ENCODE measurements around the gene BTBD16.

BTBD16 gene

GRCh38 chr10:122279725-122280141 is 8.6 kb downstream of the BTBD16 start:
- H3K27ac ChIP-seq (ENCODE audit: low read length), result no peak overlapping the region
- H3K36me3 ChIP-seq (ENCODE audit: control insufficient read depth in 1 of 2, insufficient read depth in 2 of 2, low read length in 2 of 2), result no peaks in the 10 kb centered on the region
- no peak overlapping the region for H3K4me3 ChIP-seq (ENCODE audit: low read depth in 1 of 2, low read length in 2 of 2)
- no peaks in the 10 kb centered on the region for H3K27me3 ChIP-seq (ENCODE audit: low read depth, low read length)
- no peaks in the 10 kb centered on the region for H3K9me3 ChIP-seq (ENCODE audit: control insufficient read depth in 1 of 2, low read length in 2 of 2)
- no peaks in the 10 kb centered on the region for H3K4me1 ChIP-seq (ENCODE audit: control insufficient read depth in 1 of 2, insufficient read depth in 2 of 2, low read length in 2 of 2)

GRCh38 chr10:122280156-122280555 is 9.1 kb downstream of the BTBD16 start:
- Histone ChIP-seq H3K9me3 (ENCODE audit: control insufficient read depth in 1 of 2, low read length in 2 of 2) (no peaks in the 10 kb centered on the region), H3K36me3 (ENCODE audit: control insufficient read depth in 1 of 2, insufficient read depth in 2 of 2, low read length in 2 of 2) (no peaks in the 10 kb centered on the region), H3K27ac (ENCODE audit: low read length) (no peak overlapping the region)

GRCh38 chr10:122281018-122281626 is 10.0 kb downstream of the BTBD16 start:
- Histone ChIP-seq H3K36me3 (ENCODE audit: control insufficient read depth in 1 of 2, insufficient read depth in 2 of 2, low read length in 2 of 2) (no peaks in the 10 kb centered on the region), H3K9me3 (ENCODE audit: control insufficient read depth in 1 of 2, low read length in 2 of 2) (no peaks in the 10 kb centered on the region), H3K4me1 (ENCODE audit: control insufficient read depth in 1 of 2, insufficient read depth in 2 of 2, low read length in 2 of 2) (no peaks in the 10 kb centered on the region), H3K27me3 (ENCODE audit: low read depth, low read length) (no peaks in the 10 kb centered on the region), H3K4me3 (ENCODE audit: low read depth in 1 of 2, low read length in 2 of 2) (no peak overlapping the region), H3K27ac (ENCODE audit: low read length) (no peak overlapping the region)

More at GRCh38 chr10:122280156-122280555, 9.1 kb downstream of the BTBD16 start:
- H3K4me3 ChIP-seq (ENCODE audit: low read depth in 1 of 2, low read length in 2 of 2), result no peak overlapping the region
- no peaks in the 10 kb centered on the region for H3K4me1 ChIP-seq (ENCODE audit: control insufficient read depth in 1 of 2, insufficient read depth in 2 of 2, low read length in 2 of 2)
- no peaks in the 10 kb centered on the region for H3K27me3 ChIP-seq (ENCODE audit: low read depth, low read length)

GRCh38 chr10:122281751-122282150 is 10.7 kb downstream of the BTBD16 start:
- no peak overlapping the region for H3K27ac ChIP-seq (ENCODE audit: low read length)
- no peak overlapping the region for H3K4me3 ChIP-seq (ENCODE audit: low read depth in 1 of 2, low read length in 2 of 2)
- H3K27me3 ChIP-seq (ENCODE audit: low read depth, low read length), result no peaks in the 10 kb centered on the region
- no peaks in the 10 kb centered on the region for H3K36me3 ChIP-seq (ENCODE audit: control insufficient read depth in 1 of 2, insufficient read depth in 2 of 2, low read length in 2 of 2)
- H3K9me3 ChIP-seq (ENCODE audit: control insufficient read depth in 1 of 2, low read length in 2 of 2), result no peaks in the 10 kb centered on the region
- H3K4me1 ChIP-seq (ENCODE audit: control insufficient read depth in 1 of 2, insufficient read depth in 2 of 2, low read length in 2 of 2), result no peaks in the 10 kb centered on the region

GRCh38 chr10:122282253-122282671 is 11.2 kb downstream of the BTBD16 start:
- no peaks in the 10 kb centered on the region for H3K9me3 ChIP-seq (ENCODE audit: control insufficient read depth in 1 of 2, low read length in 2 of 2)
- no peaks in the 10 kb centered on the region for H3K4me1 ChIP-seq (ENCODE audit: control insufficient read depth in 1 of 2, insufficient read depth in 2 of 2, low read length in 2 of 2)
- H3K27ac ChIP-seq (ENCODE audit: low read length), result no peak overlapping the region
- H3K36me3 ChIP-seq (ENCODE audit: control insufficient read depth in 1 of 2, insufficient read depth in 2 of 2, low read length in 2 of 2), result no peaks in the 10 kb centered on the region
- no peaks in the 10 kb centered on the region for H3K27me3 ChIP-seq (ENCODE audit: low read depth, low read length)
- H3K4me3 ChIP-seq (ENCODE audit: low read depth in 1 of 2, low read length in 2 of 2), result no peak overlapping the region

- Histone ChIP-seq H3K4me1 (ENCODE audit: control insufficient read depth in 1 of 2, insufficient read depth in 2 of 2, low read length in 2 of 2) (no peaks in the 10 kb centered on the region), H3K4me3 (ENCODE audit: low read depth in 1 of 2, low read length in 2 of 2) (no peak overlapping the region), H3K27ac (ENCODE audit: low read length) (no peak overlapping the region), H3K36me3 (ENCODE audit: control insufficient read depth in 1 of 2, insufficient read depth in 2 of 2, low read length in 2 of 2) (no peaks in the 10 kb centered on the region), H3K9me3 (ENCODE audit: control insufficient read depth in 1 of 2, low read length in 2 of 2) (no peaks in the 10 kb centered on the region), H3K27me3 (ENCODE audit: low read depth, low read length) (no peaks in the 10 kb centered on the region)
Measured at GRCh38 chr10:122282909-122283308, 11.8 kb downstream of the BTBD16 start.

- Histone ChIP-seq H3K9me3 (ENCODE audit: control insufficient read depth in 1 of 2, low read length in 2 of 2) (no peaks in the 10 kb centered on the region), H3K4me1 (ENCODE audit: control insufficient read depth in 1 of 2, insufficient read depth in 2 of 2, low read length in 2 of 2) (peaks cover 0 to 7% of the 10 kb centered on the region in 2 donors)
Measured at GRCh38 chr10:122285506-122286444, 14.7 kb downstream of the BTBD16 start.

GRCh38 chr10:122286867-122287266 is 15.8 kb downstream of the BTBD16 start:
- no peaks in the 10 kb centered on the region for H3K27me3 ChIP-seq (ENCODE audit: low read depth, low read length)
- no peaks in the 10 kb centered on the region for H3K9me3 ChIP-seq (ENCODE audit: control insufficient read depth in 1 of 2, low read length in 2 of 2)
- no peak overlapping the region for H3K27ac ChIP-seq (ENCODE audit: low read length)
- H3K4me1 ChIP-seq (ENCODE audit: control insufficient read depth in 1 of 2, insufficient read depth in 2 of 2, low read length in 2 of 2), result peaks cover 0 to 7% of the 10 kb centered on the region in 2 donors
- no peaks in the 10 kb centered on the region for H3K36me3 ChIP-seq (ENCODE audit: control insufficient read depth in 1 of 2, insufficient read depth in 2 of 2, low read length in 2 of 2)
- no peak overlapping the region for H3K4me3 ChIP-seq (ENCODE audit: low read depth in 1 of 2, low read length in 2 of 2)

More at GRCh38 chr10:122285506-122286444, 14.7 kb downstream of the BTBD16 start:
- H3K4me3 ChIP-seq (ENCODE audit: low read depth in 1 of 2, low read length in 2 of 2), result no peak overlapping the region
- no peaks in the 10 kb centered on the region for H3K36me3 ChIP-seq (ENCODE audit: control insufficient read depth in 1 of 2, insufficient read depth in 2 of 2, low read length in 2 of 2)
- no peak overlapping the region for H3K27ac ChIP-seq (ENCODE audit: low read length)
- no peaks in the 10 kb centered on the region for H3K27me3 ChIP-seq (ENCODE audit: low read depth, low read length)

- Histone ChIP-seq H3K27me3 (ENCODE audit: low read depth, low read length) (no peaks in the 10 kb centered on the region), H3K27ac (ENCODE audit: low read length) (no peak overlapping the region), H3K36me3 (ENCODE audit: control insufficient read depth in 1 of 2, insufficient read depth in 2 of 2, low read length in 2 of 2) (no peaks in the 10 kb centered on the region)
Measured at GRCh38 chr10:122287570-122287969, 16.5 kb downstream of the BTBD16 start.

GRCh38 chr10:122288262-122288661 is 17.2 kb downstream of the BTBD16 start:
- Histone ChIP-seq H3K27me3 (ENCODE audit: low read depth, low read length) (no peaks in the 10 kb centered on the region), H3K4me3 (ENCODE audit: low read depth in 1 of 2, low read length in 2 of 2) (no peak overlapping the region), H3K27ac (ENCODE audit: low read length) (no peak overlapping the region), H3K9me3 (ENCODE audit: control insufficient read depth in 1 of 2, low read length in 2 of 2) (no peaks in the 10 kb centered on the region), H3K36me3 (ENCODE audit: control insufficient read depth in 1 of 2, insufficient read depth in 2 of 2, low read length in 2 of 2) (no peaks in the 10 kb centered on the region), H3K4me1 (ENCODE audit: control insufficient read depth in 1 of 2, insufficient read depth in 2 of 2, low read length in 2 of 2) (peaks cover 0 to 7% of the 10 kb centered on the region in 2 donors)

More at GRCh38 chr10:122287570-122287969, 16.5 kb downstream of the BTBD16 start:
- no peak overlapping the region for H3K4me3 ChIP-seq (ENCODE audit: low read depth in 1 of 2, low read length in 2 of 2)
- peaks cover 0 to 7% of the 10 kb centered on the region in 2 donors for H3K4me1 ChIP-seq (ENCODE audit: control insufficient read depth in 1 of 2, insufficient read depth in 2 of 2, low read length in 2 of 2)
- no peaks in the 10 kb centered on the region for H3K9me3 ChIP-seq (ENCODE audit: control insufficient read depth in 1 of 2, low read length in 2 of 2)

GRCh38 chr10:122288917-122289316 is 17.8 kb downstream of the BTBD16 start:
- no peak overlapping the region for H3K4me3 ChIP-seq (ENCODE audit: low read depth in 1 of 2, low read length in 2 of 2)
- peaks cover 0 to 7% of the 10 kb centered on the region in 2 donors for H3K4me1 ChIP-seq (ENCODE audit: control insufficient read depth in 1 of 2, insufficient read depth in 2 of 2, low read length in 2 of 2)
- H3K27ac ChIP-seq (ENCODE audit: low read length), result no peak overlapping the region
- H3K27me3 ChIP-seq (ENCODE audit: low read depth, low read length), result no peaks in the 10 kb centered on the region
- H3K36me3 ChIP-seq (ENCODE audit: control insufficient read depth in 1 of 2, insufficient read depth in 2 of 2, low read length in 2 of 2), result no peaks in the 10 kb centered on the region
- H3K9me3 ChIP-seq (ENCODE audit: control insufficient read depth in 1 of 2, low read length in 2 of 2), result no peaks in the 10 kb centered on the region

Data from muscle layer of duodenum (tissue), 2 donors.